ENCODE data around the gene DCTPP1. TPM values are rescaled to one million over a fixed set of nuclear protein-coding genes. Genes with fewer than 3 reads are reported as not detected.

Gene DCTPP1
- total and polyA plus RNA-seq, 2 of the 13 experiments (the other 11 are each of a cell fraction or from before 2014, with no cell fraction given), result 54.8 to 74.4 TPM

DNA sequence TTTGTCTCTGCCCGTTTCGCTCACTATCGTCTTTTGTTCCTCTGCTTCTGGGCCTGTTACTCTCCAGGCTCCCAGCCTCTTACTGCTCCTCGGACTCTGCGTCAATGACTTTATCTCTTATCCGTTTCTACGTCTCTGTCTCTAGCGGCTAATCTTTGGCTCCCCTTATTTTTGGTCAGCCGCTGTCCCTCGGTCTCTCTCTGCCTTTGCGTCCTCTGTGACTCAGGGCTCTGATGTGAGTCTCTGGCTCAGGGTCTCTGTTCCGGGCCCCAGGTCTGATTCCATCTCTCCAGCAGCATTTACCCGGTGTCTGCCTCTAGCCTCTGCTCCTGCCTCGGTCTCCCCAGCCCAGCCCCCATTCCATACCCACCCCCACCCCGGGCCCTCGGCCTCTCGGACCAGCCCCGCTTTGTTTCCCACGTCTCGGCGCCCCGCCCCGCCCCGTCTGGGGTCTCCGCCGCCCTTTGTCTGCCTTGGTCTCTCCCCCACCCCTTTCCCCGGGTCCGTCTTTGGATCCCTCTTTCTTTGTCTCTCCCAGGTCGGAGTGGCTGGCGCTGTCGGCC lies 35.2 kb downstream of the DCTPP1 start (continued):
- TF ChIP-seq AKNA (CRISPR knock-in tag; IDR thresholded peaks at IDR 0.05; ENCODE audit: borderline replicate concordance), result 0 out of 2 replicates have a peak, but pooled peaks have one; percentile 34
- peak; percentile 71; the same call in 1 of the 2 replicates for TF ChIP-seq ZNF75D (CRISPR knock-in tag; IDR thresholded peaks at IDR 0.05; ENCODE audit: borderline replicate concordance)
- no peak for TF ChIP-seq ZBTB3 (CRISPR knock-in tag; IDR thresholded peaks at IDR 0.05; ENCODE audit: borderline replicate concordance, low read depth)
- no peak for TF ChIP-seq MED13 (CRISPR knock-in tag; IDR thresholded peaks at IDR 0.05)
- no peak for TF ChIP-seq MAZ (IDR thresholded peaks at IDR 0.05; ENCODE audit: borderline replicate concordance, low read depth, low read length)
- TF ChIP-seq MAZ (CRISPR knock-in tag; IDR thresholded peaks at IDR 0.05; ENCODE audit: low read depth), result no peak; the same call in 1 of the 2 replicates
- TF ChIP-seq JDP2 (CRISPR knock-in tag; IDR thresholded peaks at IDR 0.05; ENCODE audit: borderline replicate concordance), result 0 out of 2 replicates have a peak, but pooled peaks have one; percentile 7
- no peak for TF ChIP-seq HMG20A (CRISPR knock-in tag; IDR thresholded peaks at IDR 0.05; ENCODE audit: borderline replicate concordance)
- TF ChIP-seq, protein P1, sequence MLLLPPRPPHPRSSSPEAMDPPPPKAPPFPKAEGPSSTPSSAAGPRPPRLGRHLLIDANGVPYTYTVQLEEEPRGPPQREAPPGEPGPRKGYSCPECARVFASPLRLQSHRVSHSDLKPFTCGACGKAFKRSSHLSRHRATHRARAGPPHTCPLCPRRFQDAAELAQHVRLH (CRISPR knock-in tag; IDR thresholded peaks at IDR 0.05; ENCODE audit: borderline replicate concordance, low read depth), result no peak
- no peak for TF ChIP-seq MLXIP (CRISPR knock-in tag; IDR thresholded peaks at IDR 0.05; ENCODE audit: borderline replicate concordance)
- no peak for TF ChIP-seq ZNF317 (CRISPR knock-in tag; IDR thresholded peaks at IDR 0.05)
- TF ChIP-seq SP4 (CRISPR knock-in tag; IDR thresholded peaks at IDR 0.05), result no peak
- no peak for TF ChIP-seq HNF4A (CRISPR knock-in tag; IDR thresholded peaks at IDR 0.05)
- TF ChIP-seq NFYC (CRISPR knock-in tag; IDR thresholded peaks at IDR 0.05), result no peak
- no peak for TF ChIP-seq ZNF326 (CRISPR knock-in tag; IDR thresholded peaks at IDR 0.05; ENCODE audit: borderline replicate concordance)
- no peak for TF ChIP-seq NR3C1 (CRISPR knock-in tag; IDR thresholded peaks at IDR 0.05)

Data from HepG2 (cell line).